K562 (cell line): ENCODE results near the gene ZSCAN29. TPM values are rescaled to one million over a fixed set of nuclear protein-coding genes. Genes with fewer than 3 reads are reported as not detected.

Experiments
- ARHGAP35 ChIP-seq: fragments of 450-650 bp; IDR thresholded peaks from 2 replicates; pipeline ENCODE4 v1.6.1; 2018; ENCODE audit not compliant: partially characterized antibody
- BCL6 ChIP-seq: fragments of 250-450 bp; sonication (Bioruptor Pico); IDR thresholded peaks from 2 replicates; pipeline ENCODE4 v1.4.0; 2020
- CCNT2 ChIP-seq: IDR thresholded peaks from 2 replicates; pipeline ENCODE4 v1.6.1; 2011; ENCODE audit warnings: borderline replicate concordance, low read depth, mild to moderate bottlenecking, moderate library complexity, mixed read lengths, low read length; ENCODE audit not compliant: insufficient read length; ENCODE audit errors: extremely low read depth
- CTBP1 ChIP-seq: fragments of 450-650 bp; IDR thresholded peaks from 2 replicates; pipeline ENCODE4 v1.6.1; 2016; ENCODE audit warnings: borderline replicate concordance
- GATAD2A ChIP-seq: fragments of 450-650 bp; IDR thresholded peaks from 2 replicates; pipeline ENCODE4 v1.6.1; 2017
- KLF10 ChIP-seq: fragments of 250-450 bp; sonication (Bioruptor Pico); IDR thresholded peaks from 2 replicates; pipeline ENCODE4 v1.6.1; 2021; ENCODE audit warnings: matching md5 sums
- NR1H2 ChIP-seq: sonication (generic); formaldehyde crosslinking; IDR thresholded peaks from 2 replicates; pipeline ENCODE4 v1.4.0; 2020; ENCODE audit warnings: mild to moderate bottlenecking, missing genetic modification reagents
- NR2C2 ChIP-seq, 2 experiments: fragments of 200-800 bp in 1 of 2; sonication (Bioruptor generic) in 1 of 2; sonication (generic) in 1 of 2; formaldehyde crosslinking in 1 of 2; IDR thresholded peaks; 2 replicates each; pipeline versions ENCODE4 v1.6.1 to v1.8.0; 2016 to 2022; ENCODE audit warnings: mild to moderate bottlenecking in 1 of 2, missing compliant biosample characterization in 1 of 2, missing genetic modification characterization in 1 of 2, missing genetic modification reagents in 1 of 2
- PHF21A ChIP-seq: fragments of 450-650 bp; IDR thresholded peaks from 2 replicates; pipeline ENCODE4 v1.6.1; 2017; ENCODE audit warnings: low read depth, borderline replicate concordance
- PML ChIP-seq: IDR thresholded peaks from 2 replicates; pipeline ENCODE4 v1.6.1; 2012; ENCODE audit warnings: low read length, inconsistent platforms
- POLR2G ChIP-seq: fragments of 200-400 bp; formaldehyde crosslinking; IDR thresholded peaks from 2 replicates; pipeline ENCODE4 v1.6.1; 2017; ENCODE audit warnings: low read depth, mild to moderate bottlenecking, antibody characterized with exemption, low read length, moderate library complexity
- SMARCA4 ChIP-seq: fragments of 450-650 bp; IDR thresholded peaks from 2 replicates; pipeline ENCODE4 v1.6.1; 2016
- SOX6 ChIP-seq: fragments of 450-650 bp; IDR thresholded peaks from 2 replicates; pipeline ENCODE4 v1.6.1; 2014; ENCODE audit warnings: mild to moderate bottlenecking
- ZBTB1 ChIP-seq: sonication (generic); formaldehyde crosslinking; IDR thresholded peaks from 2 replicates; pipeline ENCODE4 v1.8.1; 2023; ENCODE audit warnings: missing genetic modification reagents, low read depth, mild to moderate bottlenecking, borderline replicate concordance
- ZNF311 ChIP-seq: fragments of 250-450 bp; sonication (Bioruptor Pico); IDR thresholded peaks from 2 replicates; pipeline ENCODE4 v1.4.0; 2020; ENCODE audit warnings: mild to moderate bottlenecking, moderate library complexity
- polyA plus RNA-seq, 8 experiments: library from polyadenylated mRNA; depleted of rRNA in 4 of 8; stranded (reverse) in 5 of 8; unstranded in 3 of 8; fragments of >200 nt; fragmentation: Nextera tagmentation in 2 of 8; fragmentation: Illumina TruSeq in 1 of 8; extraction: Ambion mirVana in 2 of 8; extraction: Trizol in 1 of 8; gene quantifications; 2 replicates each; pipeline versions ENCODE4 v1.2.1 to v1.2.3, GENCODE V29; 2011 to 2014; ENCODE audit warnings: inconsistent platforms in 1 of 8, missing spikeins in 1 of 8
- total RNA-seq, 7 experiments: library from RNA; depleted of rRNA in 6 of 7; stranded (reverse); fragments of >200 nt in 6 of 7; fragmentation: Illumina TruSeq in 2 of 7; extraction: Trizol in 2 of 7; gene quantifications; 2 replicates each; pipeline versions ENCODE4 v1.2.1 to v1.2.3, GENCODE V29; 2011 to 2021; ENCODE audit warnings: low replicate concordance in 1 of 7
- TF ChIP-seq, protein P1 (sequence below): fragments of 450-650 bp; IDR thresholded peaks from 2 replicates; pipeline ENCODE4 v1.6.1; 2016
- TF ChIP-seq, protein P2 (sequence below): sonication (generic); formaldehyde crosslinking; IDR thresholded peaks from 2 replicates; pipeline ENCODE4 v1.8.1; 2023; ENCODE audit warnings: mild to moderate bottlenecking, missing genetic modification reagents, moderate library complexity
- TF ChIP-seq, protein P3 (sequence below): IDR thresholded peaks from 3 replicates; pipeline ENCODE4 v1.6.1; 2011; ENCODE audit warnings: borderline replicate concordance, mild to moderate bottlenecking; ENCODE audit not compliant: insufficient read length, insufficient read depth
- TF ChIP-seq, protein P4 (sequence below), 2 experiments: fragments of 450-650 bp in 1 of 2; sonication (generic) in 1 of 2; formaldehyde crosslinking in 1 of 2; IDR thresholded peaks in 1 of 2; conservative IDR thresholded peaks in 1 of 2; 2 replicates each; pipeline versions ENCODE4 v1.6.1 to v1.8.1; 2016 to 2023; ENCODE audit warnings: mild to moderate bottlenecking in 2 of 2, moderate library complexity in 2 of 2, inconsistent platforms in 1 of 2, missing genetic modification reagents in 1 of 2
- TF ChIP-seq, protein P5 (sequence below): fragments of 450-650 bp; conservative IDR thresholded peaks from 2 replicates; pipeline ENCODE4 v1.6.1; 2016; ENCODE audit warnings: missing genetic modification characterization, low read depth, mild to moderate bottlenecking, missing compliant biosample characterization, moderate library complexity

The ZSCAN29 gene
- total and polyA plus RNA-seq, 9 of the 15 experiments (the other 6 are each of a cell fraction or from before 2014, with no cell fraction given): 2.5 to 28.6 (median 19.7) TPM

DNA sequence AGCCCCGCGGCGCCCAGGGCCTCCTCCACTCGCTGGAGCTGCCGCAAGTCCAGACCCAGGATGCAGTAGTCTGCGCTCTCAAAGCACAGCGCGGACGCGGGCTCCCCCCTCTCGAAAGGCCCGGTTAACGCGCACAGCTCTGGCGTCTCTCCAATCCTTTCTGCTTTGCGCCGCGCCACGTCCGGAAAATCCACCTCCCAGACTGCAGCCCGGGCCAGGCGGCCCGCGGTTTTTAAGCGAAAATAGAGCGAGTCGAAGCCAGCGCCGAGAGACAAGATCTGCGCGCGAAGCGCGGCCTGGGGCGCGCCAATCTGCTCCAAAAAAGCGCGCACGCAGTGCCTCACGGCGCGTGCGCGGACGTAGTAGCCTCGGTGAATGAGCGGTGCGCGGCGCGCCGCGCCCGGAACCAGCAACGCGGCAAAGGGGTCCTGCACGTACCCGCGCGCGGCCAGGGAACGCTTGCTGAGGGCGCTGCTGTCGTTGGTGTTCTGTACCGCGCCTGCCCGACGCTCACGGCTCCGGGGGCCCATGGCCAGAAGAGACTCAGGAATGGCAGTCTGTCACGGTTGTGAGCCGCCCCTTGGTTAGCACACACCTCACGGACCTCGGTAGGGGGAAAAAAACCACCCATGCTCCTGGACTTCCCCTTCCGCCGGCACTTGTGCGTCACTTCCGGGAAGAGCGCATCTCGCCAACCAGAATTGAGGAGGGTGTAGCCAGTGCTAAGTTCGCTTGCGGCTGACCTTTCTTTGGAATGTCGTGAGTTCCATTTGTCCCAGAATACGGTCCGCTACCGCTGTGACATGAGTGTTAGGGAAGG, 40.7 kb downstream of the ZSCAN29 start, which contains the start of gene LCMT2 (continued):
- peak; percentile 66 for TF ChIP-seq CCNT2
- TF ChIP-seq ARHGAP35: no peak
- TF ChIP-seq SOX6: peak; percentile 70; the same call in 1 of the 2 replicates
- no peak; the same call in 1 of the 2 replicates for TF ChIP-seq PHF21A
- TF ChIP-seq NR2C2 (CRISPR knock-in tag; IDR thresholded peaks at IDR 0.05): no peak
- peak; percentile 94 for TF ChIP-seq NR2C2 (tag; IDR thresholded peaks at IDR 0.05)
- TF ChIP-seq, protein P1, sequence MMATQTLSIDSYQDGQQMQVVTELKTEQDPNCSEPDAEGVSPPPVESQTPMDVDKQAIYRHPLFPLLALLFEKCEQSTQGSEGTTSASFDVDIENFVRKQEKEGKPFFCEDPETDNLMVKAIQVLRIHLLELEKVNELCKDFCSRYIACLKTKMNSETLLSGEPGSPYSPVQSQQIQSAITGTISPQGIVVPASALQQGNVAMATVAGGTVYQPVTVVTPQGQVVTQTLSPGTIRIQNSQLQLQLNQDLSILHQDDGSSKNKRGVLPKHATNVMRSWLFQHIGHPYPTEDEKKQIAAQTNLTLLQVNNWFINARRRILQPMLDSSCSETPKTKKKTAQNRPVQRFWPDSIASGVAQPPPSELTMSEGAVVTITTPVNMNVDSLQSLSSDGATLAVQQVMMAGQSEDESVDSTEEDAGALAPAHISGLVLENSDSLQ: peak; percentile 68
- peak; percentile 91 for TF ChIP-seq PML
- TF ChIP-seq, protein P2, sequence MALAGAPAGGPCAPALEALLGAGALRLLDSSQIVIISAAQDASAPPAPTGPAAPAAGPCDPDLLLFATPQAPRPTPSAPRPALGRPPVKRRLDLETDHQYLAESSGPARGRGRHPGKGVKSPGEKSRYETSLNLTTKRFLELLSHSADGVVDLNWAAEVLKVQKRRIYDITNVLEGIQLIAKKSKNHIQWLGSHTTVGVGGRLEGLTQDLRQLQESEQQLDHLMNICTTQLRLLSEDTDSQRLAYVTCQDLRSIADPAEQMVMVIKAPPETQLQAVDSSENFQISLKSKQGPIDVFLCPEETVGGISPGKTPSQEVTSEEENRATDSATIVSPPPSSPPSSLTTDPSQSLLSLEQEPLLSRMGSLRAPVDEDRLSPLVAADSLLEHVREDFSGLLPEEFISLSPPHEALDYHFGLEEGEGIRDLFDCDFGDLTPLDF (CRISPR knock-in tag): peak; percentile 85
- 0 out of 2 replicates have a peak, but pooled peaks have one; percentile 48 for TF ChIP-seq GATAD2A
- TF ChIP-seq, protein P3, sequence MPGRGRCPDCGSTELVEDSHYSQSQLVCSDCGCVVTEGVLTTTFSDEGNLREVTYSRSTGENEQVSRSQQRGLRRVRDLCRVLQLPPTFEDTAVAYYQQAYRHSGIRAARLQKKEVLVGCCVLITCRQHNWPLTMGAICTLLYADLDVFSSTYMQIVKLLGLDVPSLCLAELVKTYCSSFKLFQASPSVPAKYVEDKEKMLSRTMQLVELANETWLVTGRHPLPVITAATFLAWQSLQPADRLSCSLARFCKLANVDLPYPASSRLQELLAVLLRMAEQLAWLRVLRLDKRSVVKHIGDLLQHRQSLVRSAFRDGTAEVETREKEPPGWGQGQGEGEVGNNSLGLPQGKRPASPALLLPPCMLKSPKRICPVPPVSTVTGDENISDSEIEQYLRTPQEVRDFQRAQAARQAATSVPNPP: no peak
- TF ChIP-seq, protein P4, sequence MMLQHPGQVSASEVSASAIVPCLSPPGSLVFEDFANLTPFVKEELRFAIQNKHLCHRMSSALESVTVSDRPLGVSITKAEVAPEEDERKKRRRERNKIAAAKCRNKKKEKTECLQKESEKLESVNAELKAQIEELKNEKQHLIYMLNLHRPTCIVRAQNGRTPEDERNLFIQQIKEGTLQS (IDR thresholded peaks at IDR 0.05): 0 out of 2 replicates have a peak, but pooled peaks have one; percentile 8
- TF ChIP-seq, protein P4 (CRISPR knock-in tag; conservative IDR thresholded peaks at IDR 0.05): no peak
- TF ChIP-seq ZNF311: no peak
- TF ChIP-seq SMARCA4: 0 out of 2 replicates have a peak, but pooled peaks have one; percentile 12
- TF ChIP-seq CTBP1: peak; percentile 96
- TF ChIP-seq POLR2G: peak; percentile 97
- TF ChIP-seq, protein P5, sequence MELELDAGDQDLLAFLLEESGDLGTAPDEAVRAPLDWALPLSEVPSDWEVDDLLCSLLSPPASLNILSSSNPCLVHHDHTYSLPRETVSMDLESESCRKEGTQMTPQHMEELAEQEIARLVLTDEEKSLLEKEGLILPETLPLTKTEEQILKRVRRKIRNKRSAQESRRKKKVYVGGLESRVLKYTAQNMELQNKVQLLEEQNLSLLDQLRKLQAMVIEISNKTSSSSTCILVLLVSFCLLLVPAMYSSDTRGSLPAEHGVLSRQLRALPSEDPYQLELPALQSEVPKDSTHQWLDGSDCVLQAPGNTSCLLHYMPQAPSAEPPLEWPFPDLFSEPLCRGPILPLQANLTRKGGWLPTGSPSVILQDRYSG (tag): 0 out of 2 replicates have a peak, but pooled peaks have one; percentile 40
- no peak for TF ChIP-seq KLF10
- TF ChIP-seq ZBTB1 (CRISPR knock-in tag): peak; percentile 71
- no peak for TF ChIP-seq BCL6 (CRISPR knock-in tag)
- peak; percentile 62; the same call in 1 of the 2 replicates for TF ChIP-seq NR1H2 (CRISPR knock-in tag)
